ENCODE measurements around the gene VEZF1.
A peak's percentile ranks its signal among the peaks of the same experiment; 100 is the strongest.
"Not testable (repeated sequence)": the region's sequence is repeated elsewhere in the genome, so short reads cannot be mapped to it uniquely, and the experiment has no call there.

The VEZF1 gene

DNA sequence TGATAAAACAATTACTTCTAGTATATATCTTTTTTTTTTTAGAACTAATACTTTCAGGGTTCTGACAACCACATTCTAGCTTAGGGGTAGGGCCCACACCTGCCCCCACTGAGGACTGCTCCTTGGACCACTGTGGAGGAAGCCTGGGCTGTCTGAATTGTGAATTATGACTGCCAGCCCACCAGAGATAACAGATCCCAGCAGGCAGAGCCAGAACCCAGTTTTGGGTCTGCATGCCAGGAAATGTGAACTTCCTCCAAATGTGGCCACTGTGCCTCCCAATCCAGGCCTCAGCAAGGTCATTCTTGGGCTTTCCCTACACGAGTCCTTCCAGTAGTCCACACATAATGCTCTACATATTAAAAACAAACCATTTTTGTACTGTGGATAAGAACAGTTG is 15.9 kb downstream of the VEZF1 start:
- DNase-seq, result no peak

DNA sequence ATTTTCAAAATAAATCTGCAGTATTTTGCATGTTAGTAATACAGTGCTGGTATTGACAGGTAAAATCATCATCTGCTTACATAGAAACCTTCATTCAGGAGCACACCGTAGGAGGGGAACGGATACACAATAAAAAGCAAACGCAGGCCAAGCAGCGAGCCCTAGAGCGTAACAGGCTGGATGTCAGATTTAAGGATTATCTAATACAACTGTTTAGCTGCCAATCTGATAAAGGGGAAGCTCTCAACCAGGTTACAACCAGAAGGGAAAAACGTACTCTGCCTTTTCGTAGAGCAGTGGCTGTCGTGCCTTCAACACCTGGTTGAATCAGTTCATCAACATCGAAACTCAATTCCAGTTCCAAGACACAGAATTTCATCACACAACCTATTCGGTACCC is 16.5 kb downstream of the VEZF1 start:
- DNase-seq, result no peak

DNA sequence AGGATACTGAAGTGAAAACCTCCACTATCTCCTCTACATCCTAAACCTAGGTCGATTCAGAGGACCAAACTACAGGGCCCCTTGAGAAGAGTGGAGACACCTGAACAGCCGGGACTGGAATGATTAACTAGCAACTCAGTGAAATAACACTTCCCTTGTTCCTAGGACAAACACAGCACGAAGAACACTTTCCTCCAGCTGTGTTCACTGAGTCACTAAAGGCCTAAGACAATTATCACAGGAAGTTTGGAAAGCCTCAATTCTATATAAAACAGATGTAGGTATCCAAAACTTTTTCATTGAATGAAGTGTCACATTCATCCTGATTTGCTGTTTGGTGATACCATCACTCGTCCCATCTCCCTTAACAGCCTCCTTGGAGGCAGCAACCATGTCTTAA is 17.3 kb downstream of the VEZF1 start:
- DNase-seq, result no peak

DNA sequence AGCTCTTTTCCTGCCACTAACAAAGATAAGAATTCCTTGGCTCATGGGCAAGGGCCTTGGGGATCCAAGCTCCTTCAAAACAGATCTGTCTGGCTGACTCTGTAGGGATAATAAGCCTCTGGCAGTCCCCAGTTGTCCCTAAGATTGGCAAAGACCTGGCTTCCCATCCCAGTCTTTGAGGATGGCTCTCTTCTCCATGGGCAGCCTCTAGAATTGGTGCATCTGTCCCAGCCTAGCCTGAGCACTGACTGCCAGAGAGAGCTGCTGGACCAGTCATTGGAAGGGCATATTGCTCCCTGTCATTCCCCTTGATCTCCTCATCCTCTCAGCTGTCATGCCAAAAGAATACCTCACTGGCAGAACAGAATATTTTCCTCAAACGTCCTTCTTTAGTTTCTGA is 19.6 kb downstream of the VEZF1 start:
- DNase-seq, result no peak

GRCh38 chr17:57966875-57967274 is 21.2 kb downstream of the VEZF1 start:
- DNase-seq, result no peak

- DNase-seq, result no peak
Measured at GRCh38 chr17:57966246-57966645, 21.8 kb downstream of the VEZF1 start.

DNA sequence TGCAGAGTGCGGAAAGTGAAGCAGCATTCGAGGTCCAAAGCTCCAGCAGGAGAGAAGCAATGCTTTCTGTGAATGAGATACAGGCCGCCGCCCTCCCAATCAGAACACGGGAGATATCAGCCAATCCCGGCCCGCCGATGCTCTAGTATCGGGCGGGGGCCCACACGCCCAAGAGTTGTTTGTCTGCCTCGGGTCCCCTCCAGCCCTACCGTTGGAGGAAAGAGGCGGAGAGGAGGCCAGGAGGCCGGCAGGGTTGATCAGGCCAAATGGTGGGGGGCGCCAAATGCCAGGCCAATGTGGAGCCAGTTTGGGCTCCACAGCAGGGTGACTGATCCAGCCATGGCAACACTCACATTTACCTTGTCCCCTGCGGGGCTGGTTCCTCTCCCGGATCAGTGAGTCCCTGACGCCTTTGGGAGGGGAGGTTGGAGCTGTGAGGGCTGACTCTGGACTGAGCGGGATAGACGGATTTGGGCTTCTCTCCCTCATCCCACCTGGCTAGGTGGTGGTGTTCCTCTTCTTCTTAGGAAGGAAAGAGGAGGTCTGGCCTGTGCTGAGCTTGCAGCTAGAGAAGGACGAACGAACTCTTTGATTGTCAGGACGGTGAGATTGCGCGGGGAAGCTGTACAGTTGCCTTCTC is 22.4 kb downstream of the VEZF1 start:
- no peak for DNase-seq

GRCh38 chr17:57963149-57963511 is 24.9 kb downstream of the VEZF1 start:
- no peak for DNase-seq

DNA sequence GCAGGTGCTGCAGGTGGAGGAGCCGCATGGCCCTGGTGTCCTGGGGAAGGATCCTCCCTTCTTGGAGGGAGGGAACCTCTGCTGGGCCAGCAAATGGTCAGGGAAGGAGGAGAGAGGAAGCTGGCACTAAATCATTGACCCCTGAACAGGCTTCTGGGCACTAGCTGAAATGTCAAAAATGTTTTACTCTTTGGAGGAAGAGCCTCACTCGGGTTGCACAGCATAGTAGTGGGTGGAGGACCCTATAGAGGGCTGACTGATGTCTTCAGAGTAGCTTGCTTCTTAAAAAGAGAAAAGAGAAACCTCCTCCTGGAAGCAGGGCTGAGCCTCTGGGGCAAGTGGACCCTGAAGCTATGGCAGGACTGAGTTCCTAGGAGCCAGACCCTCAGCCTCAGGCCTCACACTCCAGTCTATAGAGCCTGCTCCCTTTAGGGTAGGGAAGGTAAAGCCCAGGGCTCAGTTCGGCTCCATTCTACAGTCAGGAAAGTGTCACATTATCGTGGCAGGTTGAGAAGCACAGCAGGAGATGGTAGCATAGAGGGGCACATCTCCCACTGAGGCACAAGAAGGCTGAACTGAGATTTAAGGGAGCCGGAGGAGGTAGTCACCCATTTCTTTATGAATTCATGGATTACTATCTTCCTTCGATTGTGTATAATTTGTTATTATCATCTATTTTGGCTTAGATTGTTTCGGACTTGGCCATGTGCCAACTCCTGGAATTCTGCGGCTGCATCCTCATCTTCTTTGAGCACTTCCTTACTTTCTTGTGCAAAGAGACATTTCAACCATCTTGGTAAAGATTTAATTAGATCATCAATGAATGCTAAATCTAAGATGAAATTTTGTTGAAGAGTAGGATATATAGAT is 25.5 kb downstream of the VEZF1 start:
- no peak for DNase-seq

DNA sequence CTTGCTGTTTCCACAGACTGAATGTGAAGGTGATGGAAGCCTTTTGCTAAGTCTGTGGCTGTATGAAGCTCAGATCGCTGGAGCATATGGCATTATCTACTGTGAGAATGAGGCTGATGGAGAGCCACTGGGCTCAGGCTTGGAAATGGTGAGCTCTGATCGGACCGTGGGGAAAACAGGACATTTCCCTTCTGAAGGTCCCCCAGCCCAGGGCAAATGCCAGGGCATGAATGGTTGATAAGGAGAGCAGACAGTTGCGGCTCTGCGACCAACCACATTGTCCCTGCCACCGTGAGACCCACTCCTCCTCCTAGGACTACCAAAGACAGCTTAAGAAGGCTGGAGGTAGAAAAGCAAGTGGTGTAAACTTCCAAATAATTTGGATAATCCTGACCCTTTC is 28.1 kb downstream of the VEZF1 start:
- no peak for DNase-seq

DNA sequence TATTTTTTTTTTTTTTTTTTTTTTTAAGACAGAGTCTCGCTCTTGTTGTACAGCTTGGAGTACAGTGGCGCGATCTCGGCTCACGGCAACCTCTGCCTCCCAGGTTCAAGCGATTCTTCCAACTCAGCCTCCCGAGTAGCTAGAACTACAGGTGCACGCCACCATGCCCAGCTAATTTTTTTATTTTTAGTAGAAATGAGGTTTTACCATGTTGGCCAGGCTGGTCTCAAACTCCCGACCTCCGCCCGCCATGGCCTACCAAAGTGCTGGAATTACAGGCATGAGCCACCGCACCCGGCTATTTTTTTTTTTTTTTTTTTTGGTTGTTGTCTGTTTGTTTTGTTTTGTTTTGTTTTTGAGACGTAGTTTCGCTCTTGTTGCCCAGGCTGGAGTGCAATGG is 29.7 kb downstream of the VEZF1 start:
- DNase-seq, result not testable (repeated sequence)

- DNase-seq, result no peak
Measured at GRCh38 chr17:57957886-57958285, 30.2 kb downstream of the VEZF1 start.

- DNase-seq, result no peak
Measured at GRCh38 chr17:57957120-57957850, 30.8 kb downstream of the VEZF1 start.

DNA sequence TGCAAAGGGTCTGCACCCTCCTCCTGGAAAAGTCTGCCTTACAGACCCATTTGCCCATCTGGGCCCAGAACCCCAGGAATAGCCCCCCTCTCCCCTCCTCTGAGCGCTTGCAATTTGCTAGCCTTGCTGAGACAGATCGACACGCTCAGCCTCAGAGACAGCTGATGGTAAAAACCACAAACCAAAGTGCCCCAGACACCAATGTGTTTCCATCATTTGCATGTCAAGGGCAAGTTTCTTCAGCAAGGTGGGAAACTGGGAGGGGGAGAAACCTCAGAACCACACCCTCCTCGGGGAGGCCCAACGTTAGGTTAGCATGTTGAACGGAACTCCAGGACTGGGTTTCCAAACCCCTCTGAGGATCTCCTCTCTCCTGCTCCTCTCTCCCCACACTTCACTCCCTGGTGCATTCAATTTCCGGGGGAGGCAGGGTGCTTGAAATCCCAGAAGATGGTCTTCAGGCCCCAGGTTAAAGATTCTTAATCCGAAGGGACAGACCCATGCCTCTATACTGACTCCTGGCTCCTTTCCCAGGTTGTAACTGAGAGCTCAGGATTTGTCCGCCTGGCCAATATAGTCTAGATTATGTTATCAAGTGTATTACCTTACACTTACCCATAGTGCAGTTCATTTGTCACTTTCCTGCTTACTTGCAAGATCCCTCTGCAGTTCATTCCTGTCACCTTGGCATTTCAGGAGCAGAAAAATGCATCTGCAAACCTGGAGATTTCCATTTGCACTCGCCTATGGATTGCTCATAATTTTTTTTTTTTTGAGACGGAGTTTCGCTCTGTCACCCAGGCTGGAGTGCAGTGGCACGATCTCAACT is 31.5 kb downstream of the VEZF1 start:
- peak; percentile 28 for DNase-seq

DNA sequence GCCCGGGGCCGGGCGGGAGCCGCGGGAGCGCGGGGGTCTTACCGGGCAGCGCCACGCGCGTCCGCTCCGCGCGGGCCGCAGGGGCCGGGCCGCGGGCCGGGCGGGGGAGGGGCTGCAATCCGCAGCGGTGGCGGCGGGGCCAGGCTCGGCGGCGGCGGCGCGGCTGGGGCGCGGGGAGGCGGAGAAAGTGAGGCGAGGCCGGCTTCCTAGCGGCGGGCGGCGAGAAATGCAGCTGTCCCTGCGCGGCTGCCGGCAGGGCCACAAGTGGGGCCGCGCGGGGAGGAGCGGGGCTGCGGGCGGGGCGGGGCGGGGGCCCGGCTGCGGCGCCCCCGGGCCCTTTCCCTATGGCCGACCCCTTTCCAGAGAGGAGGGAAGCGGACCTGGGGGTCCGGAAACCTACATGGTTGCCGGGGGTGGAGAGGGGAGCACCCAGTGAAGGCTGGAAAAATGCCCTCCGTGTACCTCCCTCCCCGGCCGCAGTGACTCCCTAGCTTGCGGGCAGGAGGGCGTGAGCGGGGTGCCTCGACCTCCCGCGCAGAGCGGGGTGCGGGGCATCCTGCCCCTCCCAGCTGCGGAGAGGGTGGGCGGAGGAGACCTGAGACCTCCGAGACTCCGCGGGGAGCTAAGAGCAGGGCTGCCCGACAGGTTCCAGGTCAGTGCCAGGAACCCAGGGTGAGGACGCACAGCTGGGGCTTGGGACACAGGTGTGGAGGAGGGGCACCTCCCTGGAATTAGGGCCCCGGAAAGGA is 32.7 kb downstream of the VEZF1 start, which contains the start of gene CUEDC1:
Gene CUEDC1 (minus strand): TSS at position 230 of the 749 bp plus-strand sequence. CDS start 69,848 bp downstream, outside the sequence.
- peak; percentile 52 for DNase-seq

- no peak for DNase-seq
Measured at GRCh38 chr17:57954397-57955182, 33.5 kb downstream of the VEZF1 start.

GRCh38 chr17:57953705-57954396 is 34.2 kb downstream of the VEZF1 start:
- DNase-seq, result no peak

DNA sequence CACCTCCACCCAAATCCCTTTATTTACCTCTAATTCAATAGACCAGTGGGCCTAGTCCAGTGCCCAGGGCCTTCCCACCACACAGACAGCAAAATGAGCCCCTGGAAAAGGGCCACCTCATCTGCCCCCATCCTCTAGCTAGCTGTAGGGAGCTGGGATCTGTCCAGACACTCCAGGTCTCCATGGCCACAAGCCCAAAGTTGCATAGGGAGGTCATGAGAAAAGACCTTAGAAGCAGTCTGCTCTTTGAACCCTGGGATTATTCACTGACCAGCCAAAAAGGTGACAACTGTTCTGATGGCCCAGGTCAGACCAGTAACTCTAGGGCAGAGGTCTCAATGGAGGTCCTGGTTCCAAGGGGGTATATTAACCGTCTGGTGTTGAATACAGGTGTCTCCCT is 34.8 kb downstream of the VEZF1 start:
- no peak for DNase-seq

GRCh38 chr17:57949649-57950048 is 38.4 kb downstream of the VEZF1 start:
- DNase-seq, result no peak
